Neural cell (in vitro differentiated cells): Measurements from ENCODE around the gene CMTM6. TPM values are rescaled to one million over a fixed set of nuclear protein-coding genes. Genes with fewer than 3 reads are reported as not detected.

Experiments
- H2AFZ ChIP-seq: fragments of 200-600, 300-800 bp; sonication (generic), shearing (Covaris generic); 2 replicates; pipeline ENCODE4 v1.6.0; 2014; ENCODE audit warnings: low read depth, mild to moderate bottlenecking, antibody characterized with exemption, low read length, moderate library complexity
- H3F3A ChIP-seq: fragments of 200-600 bp; shearing (Covaris generic); 2 replicates; pipeline ENCODE4 v1.6.1; 2016; ENCODE audit warnings: mild to moderate bottlenecking, moderate library complexity, mixed read lengths, antibody characterized with exemption, low read length; ENCODE audit not compliant: insufficient read depth, poor library complexity, severe bottlenecking
- H3K27ac ChIP-seq: fragments of 200-600, 300-800 bp; sonication (generic), shearing (Covaris generic); 2 replicates; pipeline ENCODE4 v1.5.1; 2014; ENCODE audit warnings: mild to moderate bottlenecking, low read length, moderate library complexity
- H3K27me3 ChIP-seq: fragments of 300-800, 200-600 bp; sonication (generic), shearing (Covaris generic); 2 replicates; pipeline ENCODE4 v1.6.0; 2014; ENCODE audit warnings: mild to moderate bottlenecking, low read depth, low read length, moderate library complexity; ENCODE audit not compliant: insufficient read depth
- H3K36me3 ChIP-seq: fragments of 300-800, 200-600 bp; sonication (generic), shearing (Covaris generic); 2 replicates; pipeline ENCODE4 v1.5.1; 2014; ENCODE audit warnings: mild to moderate bottlenecking, antibody characterized with exemption, low read length, moderate library complexity; ENCODE audit not compliant: insufficient read depth
- H3K4me2 ChIP-seq: fragments of 300-800, 200-600 bp; sonication (generic), shearing (Covaris generic); 2 replicates; pipeline ENCODE4 v1.6.0; 2014; ENCODE audit warnings: mild to moderate bottlenecking, low read length
- H3K4me3 ChIP-seq: fragments of 300-800, 200-600 bp; sonication (generic), shearing (Covaris generic); 2 replicates; pipeline ENCODE4 v1.5.1; 2014; ENCODE audit warnings: mild to moderate bottlenecking, low read length, moderate library complexity
- H3K79me2 ChIP-seq: fragments of 200-600 bp; shearing (Covaris generic); replicated peaks from 2 replicates; pipeline ENCODE4 v1.6.0; 2014; ENCODE audit warnings: mild to moderate bottlenecking, low read length, moderate library complexity; ENCODE audit not compliant: insufficient read depth
- H3K9ac ChIP-seq: fragments of 300-800, 200-600 bp; sonication (generic), shearing (Covaris generic); 2 replicates; pipeline ENCODE4 v1.6.1; 2016; ENCODE audit warnings: mild to moderate bottlenecking, low read length, mixed read lengths
- H3K9me2 ChIP-seq: fragments of 200-600 bp; shearing (Covaris generic); 2 replicates; pipeline ENCODE4 v1.6.1; 2016; ENCODE audit warnings: mild to moderate bottlenecking, low read length, mixed read lengths; ENCODE audit not compliant: insufficient read depth
- H3K9me3 ChIP-seq: fragments of 200-600, 300-800 bp; sonication (generic), shearing (Covaris generic); 2 replicates; pipeline ENCODE4 v1.6.1; 2016; ENCODE audit warnings: mild to moderate bottlenecking, mixed run types, low read length, moderate library complexity, mixed read lengths
- H4K20me1 ChIP-seq: fragments of 200-600 bp; shearing (Covaris generic); 2 replicates; pipeline ENCODE4 v1.6.1; 2016; ENCODE audit warnings: mild to moderate bottlenecking, mixed run types; ENCODE audit not compliant: insufficient read depth
- CTCF ChIP-seq: fragments of 450-650 bp; IDR thresholded peaks from 2 replicates; pipeline ENCODE4 v1.5.1; 2014; ENCODE audit warnings: antibody characterized with exemption, mild to moderate bottlenecking, moderate library complexity; ENCODE audit not compliant: poor library complexity, severe bottlenecking
- EP300 ChIP-seq: fragments of 450-650 bp; conservative IDR thresholded peaks from 2 replicates; pipeline ENCODE4 v1.6.1; 2014; ENCODE audit warnings: antibody characterized with exemption, mild to moderate bottlenecking, moderate library complexity; ENCODE audit not compliant: poor library complexity, severe bottlenecking
- EZH2 ChIP-seq: fragments of 200-600, 300-800 bp; shearing (Covaris generic), sonication (generic); IDR thresholded peaks from 2 replicates; pipeline ENCODE4 v1.6.1; 2014; ENCODE audit warnings: antibody characterized with exemption, low read length, borderline replicate concordance, mild to moderate bottlenecking; ENCODE audit not compliant: insufficient read depth, poor library complexity, severe bottlenecking
- MXI1 ChIP-seq: fragments of 450-650 bp; conservative IDR thresholded peaks from 2 replicates; pipeline ENCODE4 v1.6.1; 2014; ENCODE audit warnings: antibody characterized with exemption, mild to moderate bottlenecking; ENCODE audit not compliant: poor library complexity, severe bottlenecking
- POLR2AphosphoS5 ChIP-seq: IDR thresholded peaks from 2 replicates; pipeline ENCODE4 v1.6.1; 2012
- RAD21 ChIP-seq: fragments of 450-650 bp; conservative IDR thresholded peaks from 2 replicates; pipeline ENCODE4 v1.6.1; 2014; ENCODE audit warnings: antibody characterized with exemption, mild to moderate bottlenecking, moderate library complexity
- REST ChIP-seq: IDR thresholded peaks from 2 replicates; pipeline ENCODE4 v1.6.1; 2012; ENCODE audit warnings: borderline replicate concordance
- SMC3 ChIP-seq: fragments of 450-650 bp; conservative IDR thresholded peaks from 2 replicates; pipeline ENCODE4 v1.6.1; 2014; ENCODE audit warnings: antibody characterized with exemption, mild to moderate bottlenecking, moderate library complexity; ENCODE audit not compliant: poor library complexity
- TAF1 ChIP-seq: IDR thresholded peaks from 2 replicates; pipeline ENCODE4 v1.6.1; 2012; ENCODE audit warnings: low read depth
- polyA plus RNA-seq: library from polyadenylated mRNA; depleted of rRNA; stranded (reverse); fragments of >200 nt; gene quantifications from 2 replicates; pipeline ENCODE4 v1.2.3, GENCODE V29; 2014

CMTM6 gene
- polyA plus RNA-seq, 1 donor from 2014 or later: 12.8 TPM

- H3K27me3 ChIP-seq: no peaks in the 10 kb centered on the region
- H3K27ac ChIP-seq: no peak overlapping the region
- no peaks in the 10 kb centered on the region for H3F3A ChIP-seq
- no peaks in the 10 kb centered on the region for H3K36me3 ChIP-seq
- no peak overlapping the region for H3K4me3 ChIP-seq
- H4K20me1 ChIP-seq: no peaks in the 10 kb centered on the region
- H3K9me2 ChIP-seq: no peaks in the 10 kb centered on the region
- no peaks in the 10 kb centered on the region for H3K79me2 ChIP-seq
- TF ChIP-seq EZH2 (no peak), REST (no peak), MXI1 (no peak), SMC3 (no peak), EP300 (no peak), RAD21 (no peak), CTCF (no peak), POLR2AphosphoS5 (no peak), TAF1 (no peak)
- no peak overlapping the region for H3K4me2 ChIP-seq
- no peak overlapping the region for H3K9ac ChIP-seq
- H3K9me3 ChIP-seq: no peaks in the 10 kb centered on the region
- no peak overlapping the region for H2AFZ ChIP-seq
Measured at GRCh38 chr3:32438596-32439344, 63.9 kb downstream of the CMTM6 start.

GRCh38 chr3:32437896-32438295 lies 64.8 kb downstream of the CMTM6 start:
- H3K27ac ChIP-seq: no peak overlapping the region
- no peak overlapping the region for H3K9ac ChIP-seq
- no peak overlapping the region for H3K4me2 ChIP-seq
- H3F3A ChIP-seq: no peaks in the 10 kb centered on the region
- no peak overlapping the region for H2AFZ ChIP-seq
- H3K9me2 ChIP-seq: no peaks in the 10 kb centered on the region
- H4K20me1 ChIP-seq: no peaks in the 10 kb centered on the region
- no peaks in the 10 kb centered on the region for H3K9me3 ChIP-seq
- no peaks in the 10 kb centered on the region for H3K27me3 ChIP-seq
- TF ChIP-seq CTCF: no peak
- TF ChIP-seq EP300: no peak
- TF ChIP-seq EZH2: no peak
- no peak for TF ChIP-seq RAD21
- no peak for TF ChIP-seq POLR2AphosphoS5
- no peak for TF ChIP-seq REST
- TF ChIP-seq TAF1: no peak
- no peak for TF ChIP-seq MXI1
- TF ChIP-seq SMC3: no peak
- no peaks in the 10 kb centered on the region for H3K36me3 ChIP-seq
- no peak overlapping the region for H3K4me3 ChIP-seq
- no peaks in the 10 kb centered on the region for H3K79me2 ChIP-seq
